ENCODE measurements around the gene ISL2. TPM values are rescaled to one million over a fixed set of nuclear protein-coding genes. Genes with fewer than 3 reads are reported as not detected.

ISL2 gene
- total RNA-seq, 1 experiment from 2014 or later = 3.6 TPM

GRCh38 chr15:76337696-76338485, 1.3 kb downstream of the ISL2 start:
- no peaks in the 10 kb centered on the region for H3K27me3 ChIP-seq
- no peaks in the 10 kb centered on the region; the same call in 1 of the 2 replicates for H3K36me3 ChIP-seq
- DNase-seq = no peak
- H3K9me3 ChIP-seq = no peaks in the 10 kb centered on the region
- peak overlapping the region; percentile 58 for H3K4me3 ChIP-seq

- H3K27me3 ChIP-seq = no peaks in the 10 kb centered on the region
- DNase-seq = no peak
- H3K9me3 ChIP-seq = no peaks in the 10 kb centered on the region
- no peak overlapping the region for H3K4me3 ChIP-seq
- H3K36me3 ChIP-seq = no peaks in the 10 kb centered on the region; the same call in 1 of the 2 replicates
Measured at GRCh38 chr15:76338486-76339304, 2.1 kb downstream of the ISL2 start.

- DNase-seq = no peak
- H3K36me3 ChIP-seq = no peaks in the 10 kb centered on the region; the same call in 1 of the 2 replicates
- H3K27me3 ChIP-seq = no peaks in the 10 kb centered on the region
- H3K4me3 ChIP-seq = peak overlapping the region; percentile 41
- H3K9me3 ChIP-seq = no peaks in the 10 kb centered on the region
Measured at GRCh38 chr15:76339305-76340197, 3.0 kb downstream of the ISL2 start.

GRCh38 chr15:76340198-76340802, 3.7 kb downstream of the ISL2 start:
- no peaks in the 10 kb centered on the region for H3K9me3 ChIP-seq
- peak overlapping the region; percentile 41 for H3K4me3 ChIP-seq
- no peaks in the 10 kb centered on the region for H3K27me3 ChIP-seq
- H3K36me3 ChIP-seq = no peaks in the 10 kb centered on the region; the same call in 1 of the 2 replicates
- peak; percentile 42 for DNase-seq

- Histone ChIP-seq H3K4me3 (peak overlapping the region; percentile 41), H3K9me3 (no peaks in the 10 kb centered on the region), H3K36me3 (no peaks in the 10 kb centered on the region; the same call in 1 of the 2 replicates), H3K27me3 (no peaks in the 10 kb centered on the region)
- no peak for DNase-seq
Measured at GRCh38 chr15:76340803-76341365, 4.3 kb downstream of the ISL2 start.

GRCh38 chr15:76341366-76342057, 4.9 kb downstream of the ISL2 start:
- Histone ChIP-seq H3K27me3 (no peaks in the 10 kb centered on the region), H3K9me3 (no peaks in the 10 kb centered on the region), H3K36me3 (no peaks in the 10 kb centered on the region; the same call in 1 of the 2 replicates), H3K4me3 (no peak overlapping the region)
- DNase-seq = no peak

- no peaks in the 10 kb centered on the region for H3K9me3 ChIP-seq
- H3K36me3 ChIP-seq = no peaks in the 10 kb centered on the region; the same call in 1 of the 2 replicates
- no peaks in the 10 kb centered on the region for H3K27me3 ChIP-seq
- H3K4me3 ChIP-seq = no peak overlapping the region
- no peak for DNase-seq
Measured at GRCh38 chr15:76342058-76342381, 5.4 kb downstream of the ISL2 start.

GRCh38 chr15:76342382-76343201, 6.0 kb downstream of the ISL2 start:
- Histone ChIP-seq H3K36me3 (no peaks in the 10 kb centered on the region; the same call in 1 of the 2 replicates), H3K4me3 (no peak overlapping the region), H3K27me3 (no peaks in the 10 kb centered on the region), H3K9me3 (no peaks in the 10 kb centered on the region)
- no peak for DNase-seq

- no peak for DNase-seq
- Histone ChIP-seq H3K27me3 (no peaks in the 10 kb centered on the region), H3K9me3 (no peaks in the 10 kb centered on the region), H3K4me3 (no peak overlapping the region), H3K36me3 (peaks cover 3% of the 10 kb centered on the region)
Measured at GRCh38 chr15:76343313-76343996, 6.9 kb downstream of the ISL2 start.

GRCh38 chr15:76344893-76345582, 8.5 kb downstream of the ISL2 start:
- H3K27me3 ChIP-seq = no peaks in the 10 kb centered on the region
- H3K9me3 ChIP-seq = no peaks in the 10 kb centered on the region
- peaks cover 3% of the 10 kb centered on the region for H3K36me3 ChIP-seq
- DNase-seq = no peak
- H3K4me3 ChIP-seq = no peak overlapping the region

GRCh38 chr15:76345583-76345879, 9.0 kb downstream of the ISL2 start:
- H3K27me3 ChIP-seq = no peaks in the 10 kb centered on the region
- peaks cover 3% of the 10 kb centered on the region for H3K36me3 ChIP-seq
- no peak overlapping the region for H3K4me3 ChIP-seq
- DNase-seq = no peak
- no peaks in the 10 kb centered on the region for H3K9me3 ChIP-seq

GRCh38 chr15:76345880-76346668, 9.5 kb downstream of the ISL2 start:
- peak overlapping the region; percentile 41 for H3K4me3 ChIP-seq
- H3K9me3 ChIP-seq = no peaks in the 10 kb centered on the region
- no peaks in the 10 kb centered on the region for H3K27me3 ChIP-seq
- no peak for DNase-seq
- H3K36me3 ChIP-seq = peaks cover 3% of the 10 kb centered on the region

All from MG63 (cell line).